Keratinocyte (primary cell): ENCODE data around the gene PCSK6. TPM values are rescaled to one million over a fixed set of nuclear protein-coding genes. Genes with fewer than 3 reads are reported as not detected.

Experiments used
- DNase-seq: peaks from one replicate; pipeline ENCODE4 v3.0.0-alpha.2; 2011; ENCODE audit warnings: low read depth, missing footprints, low spot score
- FAIRE-seq: peaks from 2 replicates; lab custom pipeline; 2011; peaks lifted over from hg19 to GRCh38; lab: Jason Lieb, UNC
- H2AFZ ChIP-seq: 2 replicates; pipeline ENCODE4 v1.6.0; 2012; ENCODE audit warnings: low read length, control low read depth, inconsistent platforms; ENCODE audit not compliant: control insufficient read depth
- H3K27ac ChIP-seq: 2 replicates; pipeline ENCODE4 v1.5.1; 2011; ENCODE audit warnings: low read length; ENCODE audit not compliant: control insufficient read depth, insufficient read depth
- H3K27me3 ChIP-seq: 3 replicates; pipeline ENCODE4 v1.6.0; 2011; ENCODE audit warnings: low read length; ENCODE audit not compliant: control insufficient read depth, insufficient read depth; ENCODE audit errors: extremely low read depth
- H3K36me3 ChIP-seq, 2 experiments: 2 replicates in 1 of 2; 3 replicates in 1 of 2; pipeline ENCODE4 v1.5.1; 2011; ENCODE audit warnings: low read length in 2 of 2, mild to moderate bottlenecking in 1 of 2; ENCODE audit not compliant: control insufficient read depth in 2 of 2, insufficient read depth in 2 of 2; ENCODE audit errors: extremely low read depth in 1 of 2
- H3K4me1 ChIP-seq: 3 replicates; pipeline ENCODE4 v1.5.1; 2011; ENCODE audit warnings: low read length; ENCODE audit not compliant: control insufficient read depth, insufficient read depth; ENCODE audit errors: extremely low read depth
- H3K4me2 ChIP-seq: 3 replicates; pipeline ENCODE4 v1.6.0; 2011; ENCODE audit warnings: low read depth, low read length; ENCODE audit not compliant: control insufficient read depth, insufficient read depth; ENCODE audit errors: extremely low read depth
- H3K4me3 ChIP-seq, 3 experiments: fragments of 200-600 bp in 1 of 3; sonication (generic) in 1 of 3; 2 replicates in 2 of 3; 3 replicates in 1 of 3; pipeline ENCODE4 v1.5.1; 2011 to 2016; ENCODE audit warnings: low read length in 3 of 3, mild to moderate bottlenecking in 3 of 3, control low read depth in 2 of 3, inconsistent platforms in 1 of 3, low read depth in 1 of 3, mixed read lengths in 1 of 3, mixed run types in 1 of 3, moderate library complexity in 1 of 3; ENCODE audit not compliant: control insufficient read depth in 2 of 3, insufficient read depth in 2 of 3; ENCODE audit errors: extremely low read depth in 1 of 3
- H3K79me2 ChIP-seq: 2 replicates; pipeline ENCODE4 v1.6.0; 2012; ENCODE audit warnings: low read length; ENCODE audit not compliant: control insufficient read depth, insufficient read depth
- H3K9ac ChIP-seq: 3 replicates; pipeline ENCODE4 v1.6.0; 2011; ENCODE audit warnings: low read length; ENCODE audit not compliant: control insufficient read depth, insufficient read depth; ENCODE audit errors: extremely low read depth
- H3K9me1 ChIP-seq: 3 replicates; pipeline ENCODE4 v1.6.0; 2011; ENCODE audit warnings: low read length; ENCODE audit not compliant: control insufficient read depth, insufficient read depth; ENCODE audit errors: extremely low read depth
- H3K9me3 ChIP-seq: 2 replicates; pipeline ENCODE4 v1.5.1; 2012; ENCODE audit warnings: low read depth, low read length; ENCODE audit not compliant: control insufficient read depth
- H4K20me1 ChIP-seq: 3 replicates; pipeline ENCODE4 v1.6.0; 2011; ENCODE audit warnings: low read length; ENCODE audit not compliant: control insufficient read depth, insufficient read depth; ENCODE audit errors: extremely low read depth
- EZH2 ChIP-seq: IDR thresholded peaks from one replicate; pipeline ENCODE4 v1.6.1; 2012; ENCODE audit warnings: inconsistent platforms, mild to moderate bottlenecking, low read length, moderate library complexity
- dilution Hi-C: fragments of 300-500 bp; cut with MboI; formaldehyde crosslinking; loops from one replicate; pipeline ENCODE4 v1.7.0; 2020; ENCODE audit warnings: low sequenced_read_pairs; ENCODE audit not compliant: extremely low pct_ligation_motif_present
- polyA plus RNA-seq, 5 experiments: library from polyadenylated mRNA; depleted of rRNA in 3 of 5; stranded (reverse) in 3 of 5; stranded (forward) in 1 of 5; unstranded in 1 of 5; fragments of >200 nt; gene quantifications; 1 replicate in 1 of 5; 2 replicates in 3 of 5; 3 replicates in 1 of 5; pipeline versions ENCODE4 v1.2.1 to v1.2.3, GENCODE V29; 2011 to 2012; ENCODE audit warnings: missing spikeins in 2 of 5, low read depth in 1 of 5, low replicate concordance in 1 of 5
- TF ChIP-seq, protein P1 (sequence below), 3 experiments: IDR thresholded peaks in 1 of 3; conservative IDR thresholded peaks in 1 of 3; optimal IDR thresholded peaks in 1 of 3; 2 replicates in 2 of 3; 3 replicates in 1 of 3; pipeline versions ENCODE3 to v1.5.1; 2011; ENCODE audit warnings: low read length in 3 of 3, mild to moderate bottlenecking in 3 of 3, moderate library complexity in 2 of 3, control low read depth in 1 of 3, inconsistent platforms in 1 of 3; ENCODE audit not compliant: insufficient read depth in 2 of 3; ENCODE audit errors: extremely low read depth in 1 of 3

PCSK6 gene
- polyA plus RNA-seq, 1 donor (not counting 4 experiments of a cell fraction or from before 2014, with no cell fraction given) = 3.1 TPM

DNA sequence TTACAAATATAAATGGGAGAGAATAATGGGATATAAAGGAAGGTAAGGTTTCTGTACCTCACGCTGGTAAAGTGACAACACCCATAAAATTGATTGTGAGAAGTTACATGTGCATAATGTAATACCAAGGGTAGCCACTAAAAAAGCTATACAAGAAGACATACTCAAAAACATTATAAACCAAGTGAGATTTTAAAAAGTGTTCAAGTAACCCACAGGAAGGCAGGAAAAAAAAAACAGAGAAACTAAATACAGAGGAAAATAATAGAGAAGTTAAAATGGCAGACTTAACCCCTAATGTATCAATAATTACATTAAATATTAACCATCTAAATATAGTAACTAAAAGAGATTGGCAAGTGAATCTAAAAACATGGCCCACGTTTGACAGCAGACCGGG lies 76.3 kb downstream of the PCSK6 start:
- Histone ChIP-seq H4K20me1 (no peaks in the 10 kb centered on the region), H3K79me2 (no peaks in the 10 kb centered on the region), H3K36me3 (no peaks in the 10 kb centered on the region), H3K4me3 (no peak overlapping the region), H3K9me1 (no peaks in the 10 kb centered on the region), H3K4me1 (no peaks in the 10 kb centered on the region), H3K9me3 (no peaks in the 10 kb centered on the region), H3K4me2 (no peak overlapping the region), H3K9ac (no peak overlapping the region), H3K27ac (no peak overlapping the region), H2AFZ (no peak overlapping the region), H3K27me3 (no peaks in the 10 kb centered on the region)
- TF ChIP-seq, protein P1, sequence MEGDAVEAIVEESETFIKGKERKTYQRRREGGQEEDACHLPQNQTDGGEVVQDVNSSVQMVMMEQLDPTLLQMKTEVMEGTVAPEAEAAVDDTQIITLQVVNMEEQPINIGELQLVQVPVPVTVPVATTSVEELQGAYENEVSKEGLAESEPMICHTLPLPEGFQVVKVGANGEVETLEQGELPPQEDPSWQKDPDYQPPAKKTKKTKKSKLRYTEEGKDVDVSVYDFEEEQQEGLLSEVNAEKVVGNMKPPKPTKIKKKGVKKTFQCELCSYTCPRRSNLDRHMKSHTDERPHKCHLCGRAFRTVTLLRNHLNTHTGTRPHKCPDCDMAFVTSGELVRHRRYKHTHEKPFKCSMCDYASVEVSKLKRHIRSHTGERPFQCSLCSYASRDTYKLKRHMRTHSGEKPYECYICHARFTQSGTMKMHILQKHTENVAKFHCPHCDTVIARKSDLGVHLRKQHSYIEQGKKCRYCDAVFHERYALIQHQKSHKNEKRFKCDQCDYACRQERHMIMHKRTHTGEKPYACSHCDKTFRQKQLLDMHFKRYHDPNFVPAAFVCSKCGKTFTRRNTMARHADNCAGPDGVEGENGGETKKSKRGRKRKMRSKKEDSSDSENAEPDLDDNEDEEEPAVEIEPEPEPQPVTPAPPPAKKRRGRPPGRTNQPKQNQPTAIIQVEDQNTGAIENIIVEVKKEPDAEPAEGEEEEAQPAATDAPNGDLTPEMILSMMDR (optimal IDR thresholded peaks at IDR 0.05 in 1 of 3, IDR thresholded peaks at IDR 0.05 in 1 of 3, conservative IDR thresholded peaks at IDR 0.05 in 1 of 3; ENCODE audit: extremely low read depth in 1 of 3, insufficient read depth in 2 of 3, low read length in 3 of 3) = no peak
- TF ChIP-seq EZH2 = no peak
- dilution Hi-C loops = no loop called here
- FAIRE-seq (no peak), DNase-seq (no peak)

DNA sequence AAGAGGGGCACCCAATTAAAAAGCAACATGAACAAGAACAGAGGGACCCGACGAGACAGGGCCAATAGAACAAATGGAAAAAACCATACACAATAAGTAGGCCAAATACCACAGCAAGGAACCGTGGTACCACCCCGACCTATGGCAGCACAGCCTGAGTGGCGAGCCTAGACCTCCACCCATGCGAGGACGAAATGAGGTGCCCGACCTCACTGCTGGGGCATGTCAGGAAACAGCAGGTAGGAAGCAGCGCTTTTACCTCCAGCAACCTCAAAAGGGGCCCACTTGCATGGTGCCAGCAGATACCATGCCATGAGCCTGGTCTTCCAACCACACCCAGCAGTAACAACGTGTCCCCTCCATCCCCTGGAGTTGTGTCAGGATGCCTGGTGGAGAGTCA lies 77.9 kb downstream of the PCSK6 start:
- H3K79me2 ChIP-seq = no peaks in the 10 kb centered on the region
- H3K4me3 ChIP-seq = no peak overlapping the region
- no peaks in the 10 kb centered on the region for H3K9me1 ChIP-seq
- H3K4me2 ChIP-seq = no peak overlapping the region
- FAIRE-seq (no peak), DNase-seq (no peak)
- no peak overlapping the region for H2AFZ ChIP-seq
- no peak overlapping the region for H3K9ac ChIP-seq
- TF ChIP-seq, protein P1 (optimal IDR thresholded peaks at IDR 0.05 in 1 of 3, IDR thresholded peaks at IDR 0.05 in 1 of 3, conservative IDR thresholded peaks at IDR 0.05 in 1 of 3; ENCODE audit: extremely low read depth in 1 of 3, insufficient read depth in 2 of 3, low read length in 3 of 3) = no peak
- no peak for TF ChIP-seq EZH2
- H3K27me3 ChIP-seq = no peaks in the 10 kb centered on the region
- H4K20me1 ChIP-seq = no peaks in the 10 kb centered on the region
- H3K36me3 ChIP-seq = peaks cover 0 to 3% of the 10 kb centered on the region in 2 experiments
- H3K27ac ChIP-seq = no peak overlapping the region
- dilution Hi-C loops = no loop called here
- H3K4me1 ChIP-seq = no peaks in the 10 kb centered on the region
- H3K9me3 ChIP-seq = no peaks in the 10 kb centered on the region
